ENCODE measurements around the gene TOGARAM1. TPM values are rescaled to one million over a fixed set of nuclear protein-coding genes. Genes with fewer than 3 reads are reported as not detected.

Gene TOGARAM1
- total RNA-seq, 6 experiments from 2014 or later, result 4.7 to 12.5 (median 6.9) TPM

GRCh38 chr14:45104561-45104960 lies 142.6 kb downstream of the TOGARAM1 start:
- peaks cover 0 to 46% (median 6%) of the 10 kb centered on the region in 4 donors for H3K36me3 ChIP-seq
- H3K4me3 ChIP-seq, result no peak overlapping the region
- TF ChIP-seq CTCF (IDR thresholded peaks at IDR 0.05) (no peak), POLR2A (IDR thresholded peaks at IDR 0.05) (no peak)
- H3K4me1 ChIP-seq, result no peaks in the 10 kb centered on the region
- H3K27ac ChIP-seq, result no peak overlapping the region
- no peak for DNase-seq
- ATAC-seq, result no peak
- no peaks in the 10 kb centered on the region for H3K9me3 ChIP-seq
- WGBS (ENCODE audit: insufficient coverage, low coverage, low lambda C conversion rate, missing lambda C conversion rate), result 89% methylated on average over 1 of the region's 1 CpG
- H3K27me3 ChIP-seq, result no peaks in the 10 kb centered on the region
- intact Hi-C loops (cut with DNase I), result no loop called here

GRCh38 chr14:45112896-45113781 lies 151.1 kb downstream of the TOGARAM1 start:
- H3K36me3 ChIP-seq, result peaks cover 0 to 56% (median 21%) of the 10 kb centered on the region in 4 donors
- peak in 2 of 4 donors; percentile 33 to 63 for ATAC-seq
- intact Hi-C loops (cut with DNase I), result no loop called here
- no peak overlapping the region for H3K27ac ChIP-seq
- no peak for DNase-seq
- no peaks in the 10 kb centered on the region for H3K27me3 ChIP-seq
- H3K4me1 ChIP-seq, result peaks cover 0 to 7% (median 3%) of the 10 kb centered on the region in 4 donors
- H3K4me3 ChIP-seq, result no peak overlapping the region
- TF ChIP-seq POLR2A (IDR thresholded peaks at IDR 0.05), result no peak
- WGBS (ENCODE audit: insufficient coverage, low coverage, low lambda C conversion rate, missing lambda C conversion rate), result 78% methylated on average over 6 of the region's 6 CpGs
- H3K9me3 ChIP-seq, result no peaks in the 10 kb centered on the region

GRCh38 chr14:45114327-45114726 lies 152.3 kb downstream of the TOGARAM1 start:
- 75% methylated on average over 3 of the region's 3 CpGs for WGBS (ENCODE audit: insufficient coverage, low coverage, low lambda C conversion rate, missing lambda C conversion rate)

GRCh38 chr14:45118594-45118993 lies 156.6 kb downstream of the TOGARAM1 start:
- H3K36me3 ChIP-seq, result peaks cover 0 to 73% (median 21%) of the 10 kb centered on the region in 4 donors
- intact Hi-C loops (cut with DNase I), result no loop called here
- no peak for TF ChIP-seq CTCF (IDR thresholded peaks at IDR 0.05)
- TF ChIP-seq POLR2A (IDR thresholded peaks at IDR 0.05), result no peak
- H3K4me1 ChIP-seq, result no peaks in the 10 kb centered on the region
- H3K9me3 ChIP-seq, result no peaks in the 10 kb centered on the region
- no peaks in the 10 kb centered on the region for H3K27me3 ChIP-seq
- WGBS (ENCODE audit: insufficient coverage, low coverage, low lambda C conversion rate, missing lambda C conversion rate), result 90% methylated on average over 6 of the region's 6 CpGs
- ATAC-seq (no peak), DNase-seq (no peak)
- no peak overlapping the region for H3K4me3 ChIP-seq
- H3K27ac ChIP-seq, result no peak overlapping the region

More at GRCh38 chr14:45114327-45114726, 152.3 kb downstream of the TOGARAM1 start:
- ATAC-seq (no peak), DNase-seq (no peak)
- Histone ChIP-seq H3K36me3 (peaks cover 0 to 66% (median 23%) of the 10 kb centered on the region in 4 donors), H3K9me3 (no peaks in the 10 kb centered on the region), H3K27ac (no peak overlapping the region), H3K27me3 (no peaks in the 10 kb centered on the region), H3K4me3 (no peak overlapping the region), H3K4me1 (peaks cover 0 to 7% (median 3%) of the 10 kb centered on the region in 4 donors)
- intact Hi-C loops (cut with DNase I), result no loop called here
- TF ChIP-seq CTCF (IDR thresholded peaks at IDR 0.05) (no peak), POLR2A (IDR thresholded peaks at IDR 0.05) (no peak)

GRCh38 chr14:45120096-45120495 lies 158.1 kb downstream of the TOGARAM1 start:
- intact Hi-C loops (cut with DNase I), result no loop called here
- no peak for ATAC-seq
- no peak overlapping the region for H3K27ac ChIP-seq
- H3K9me3 ChIP-seq, result no peaks in the 10 kb centered on the region
- WGBS (ENCODE audit: insufficient coverage, low coverage, low lambda C conversion rate, missing lambda C conversion rate), result 88% methylated on average over 1 of the region's 1 CpG
- no peaks in the 10 kb centered on the region for H3K4me1 ChIP-seq
- no peak for TF ChIP-seq CTCF (IDR thresholded peaks at IDR 0.05)
- TF ChIP-seq POLR2A (IDR thresholded peaks at IDR 0.05), result no peak
- no peaks in the 10 kb centered on the region for H3K27me3 ChIP-seq
- H3K36me3 ChIP-seq, result peaks cover 0 to 63% (median 16%) of the 10 kb centered on the region in 4 donors
- DNase-seq, result no peak
- no peak overlapping the region for H3K4me3 ChIP-seq

Measured in right lobe of liver (tissue), 6 donors.